WTC11 (cell line): ENCODE measurements around the gene IFITM2.

ENCODE experiments used
- ETV6 ChIP-seq: sonication (generic); formaldehyde crosslinking; IDR thresholded peaks from 2 replicates; pipeline ENCODE4 v1.8.1; 2022; ENCODE audit warnings: mild to moderate bottlenecking, missing genetic modification reagents
- JUN ChIP-seq: sonication (generic); formaldehyde crosslinking; IDR thresholded peaks from 2 replicates; pipeline ENCODE4 v1.8.0; 2023; ENCODE audit warnings: mild to moderate bottlenecking, missing genetic modification reagents
- TEAD4 ChIP-seq: sonication (generic); formaldehyde crosslinking; IDR thresholded peaks from 2 replicates; pipeline ENCODE4 v1.8.0; 2022; ENCODE audit warnings: mild to moderate bottlenecking, missing genetic modification reagents
- USF2 ChIP-seq: sonication (generic); formaldehyde crosslinking; IDR thresholded peaks from 2 replicates; pipeline ENCODE4 v1.8.1; 2023; ENCODE audit warnings: mild to moderate bottlenecking, missing genetic modification reagents, moderate library complexity
- ZNF317 ChIP-seq: sonication (generic); formaldehyde crosslinking; IDR thresholded peaks from 2 replicates; pipeline ENCODE4 v1.8.1; 2023; ENCODE audit warnings: low read depth, mild to moderate bottlenecking, moderate library complexity, missing genetic modification reagents, borderline replicate concordance
- TF ChIP-seq, protein P1 (sequence below): sonication (generic); formaldehyde crosslinking; conservative IDR thresholded peaks from 2 replicates; pipeline ENCODE4 v1.8.1; 2022; ENCODE audit warnings: mild to moderate bottlenecking, missing genetic modification reagents
- TF ChIP-seq, protein P2 (sequence below): sonication (generic); formaldehyde crosslinking; IDR thresholded peaks from 2 replicates; pipeline ENCODE4 v1.8.1; 2023; ENCODE audit warnings: mild to moderate bottlenecking, missing genetic modification reagents, borderline replicate concordance

DNA sequence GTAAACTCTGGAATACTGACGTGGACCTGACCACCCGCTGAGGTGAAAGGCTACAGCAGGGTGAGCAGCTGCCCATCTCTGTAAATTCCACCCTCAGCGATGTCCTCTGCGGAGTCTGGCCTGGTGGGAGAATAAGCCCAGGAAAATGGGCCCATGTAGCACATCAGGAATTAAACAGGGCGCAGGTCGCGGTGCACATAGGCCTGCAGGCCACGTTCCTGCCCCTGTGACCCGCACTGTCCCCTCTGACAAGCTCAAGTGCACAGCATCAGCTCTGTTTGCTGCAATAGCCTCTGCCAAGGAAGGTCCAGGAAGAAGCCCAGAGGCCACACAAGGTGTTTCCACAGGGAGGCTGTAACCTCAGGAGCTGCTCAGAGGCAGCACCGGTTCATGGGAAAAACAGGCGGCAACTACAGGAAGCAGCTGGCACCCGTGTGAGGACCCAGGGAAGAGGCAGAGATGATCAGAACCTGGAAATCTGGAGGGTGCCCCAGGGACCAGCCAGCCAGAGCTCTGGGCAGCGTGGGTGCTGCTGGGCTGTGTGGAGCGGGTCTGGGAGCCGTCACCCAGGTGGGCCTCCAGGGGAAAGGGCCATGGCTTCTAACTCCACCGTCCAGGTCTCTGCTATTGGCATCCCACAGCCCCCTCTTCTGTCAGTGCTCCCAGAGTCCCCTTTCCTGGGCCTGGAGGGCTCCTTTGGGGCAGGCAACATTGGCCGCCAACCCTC is 808 bp upstream of the IFITM2 start:
- TF ChIP-seq ETV6 (CRISPR knock-in tag) (0 out of 2 replicates have a peak, but pooled peaks have one; percentile 14), ZNF317 (no peak), USF2 (CRISPR knock-in tag) (no peak), JUN (no peak), TEAD4 (no peak)
- TF ChIP-seq, protein P1, sequence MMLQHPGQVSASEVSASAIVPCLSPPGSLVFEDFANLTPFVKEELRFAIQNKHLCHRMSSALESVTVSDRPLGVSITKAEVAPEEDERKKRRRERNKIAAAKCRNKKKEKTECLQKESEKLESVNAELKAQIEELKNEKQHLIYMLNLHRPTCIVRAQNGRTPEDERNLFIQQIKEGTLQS (CRISPR knock-in tag), result no peak
- TF ChIP-seq, protein P2, sequence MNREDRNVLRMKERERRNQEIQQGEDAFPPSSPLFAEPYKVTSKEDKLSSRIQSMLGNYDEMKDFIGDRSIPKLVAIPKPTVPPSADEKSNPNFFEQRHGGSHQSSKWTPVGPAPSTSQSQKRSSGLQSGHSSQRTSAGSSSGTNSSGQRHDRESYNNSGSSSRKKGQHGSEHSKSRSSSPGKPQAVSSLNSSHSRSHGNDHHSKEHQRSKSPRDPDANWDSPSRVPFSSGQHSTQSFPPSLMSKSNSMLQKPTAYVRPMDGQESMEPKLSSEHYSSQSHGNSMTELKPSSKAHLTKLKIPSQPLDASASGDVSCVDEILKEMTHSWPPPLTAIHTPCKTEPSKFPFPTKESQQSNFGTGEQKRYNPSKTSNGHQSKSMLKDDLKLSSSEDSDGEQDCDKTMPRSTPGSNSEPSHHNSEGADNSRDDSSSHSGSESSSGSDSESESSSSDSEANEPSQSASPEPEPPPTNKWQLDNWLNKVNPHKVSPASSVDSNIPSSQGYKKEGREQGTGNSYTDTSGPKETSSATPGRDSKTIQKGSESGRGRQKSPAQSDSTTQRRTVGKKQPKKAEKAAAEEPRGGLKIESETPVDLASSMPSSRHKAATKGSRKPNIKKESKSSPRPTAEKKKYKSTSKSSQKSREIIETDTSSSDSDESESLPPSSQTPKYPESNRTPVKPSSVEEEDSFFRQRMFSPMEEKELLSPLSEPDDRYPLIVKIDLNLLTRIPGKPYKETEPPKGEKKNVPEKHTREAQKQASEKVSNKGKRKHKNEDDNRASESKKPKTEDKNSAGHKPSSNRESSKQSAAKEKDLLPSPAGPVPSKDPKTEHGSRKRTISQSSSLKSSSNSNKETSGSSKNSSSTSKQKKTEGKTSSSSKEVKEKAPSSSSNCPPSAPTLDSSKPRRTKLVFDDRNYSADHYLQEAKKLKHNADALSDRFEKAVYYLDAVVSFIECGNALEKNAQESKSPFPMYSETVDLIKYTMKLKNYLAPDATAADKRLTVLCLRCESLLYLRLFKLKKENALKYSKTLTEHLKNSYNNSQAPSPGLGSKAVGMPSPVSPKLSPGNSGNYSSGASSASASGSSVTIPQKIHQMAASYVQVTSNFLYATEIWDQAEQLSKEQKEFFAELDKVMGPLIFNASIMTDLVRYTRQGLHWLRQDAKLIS (CRISPR knock-in tag), result no peak
